NB4 (cell line): Measurements from ENCODE around the gene ATIC.

Source experiments
- POLR2A ChIP-seq: IDR thresholded peaks from 2 replicates; pipeline ENCODE4 v1.6.1; 2011; ENCODE audit warnings: mild to moderate bottlenecking; ENCODE audit not compliant: insufficient read length; ENCODE audit errors: extremely low read depth
- TF ChIP-seq, protein P1 (sequence below): IDR thresholded peaks from one replicate; pipeline ENCODE4 v1.5.1; 2012; ENCODE audit warnings: low read depth, low read length

DNA sequence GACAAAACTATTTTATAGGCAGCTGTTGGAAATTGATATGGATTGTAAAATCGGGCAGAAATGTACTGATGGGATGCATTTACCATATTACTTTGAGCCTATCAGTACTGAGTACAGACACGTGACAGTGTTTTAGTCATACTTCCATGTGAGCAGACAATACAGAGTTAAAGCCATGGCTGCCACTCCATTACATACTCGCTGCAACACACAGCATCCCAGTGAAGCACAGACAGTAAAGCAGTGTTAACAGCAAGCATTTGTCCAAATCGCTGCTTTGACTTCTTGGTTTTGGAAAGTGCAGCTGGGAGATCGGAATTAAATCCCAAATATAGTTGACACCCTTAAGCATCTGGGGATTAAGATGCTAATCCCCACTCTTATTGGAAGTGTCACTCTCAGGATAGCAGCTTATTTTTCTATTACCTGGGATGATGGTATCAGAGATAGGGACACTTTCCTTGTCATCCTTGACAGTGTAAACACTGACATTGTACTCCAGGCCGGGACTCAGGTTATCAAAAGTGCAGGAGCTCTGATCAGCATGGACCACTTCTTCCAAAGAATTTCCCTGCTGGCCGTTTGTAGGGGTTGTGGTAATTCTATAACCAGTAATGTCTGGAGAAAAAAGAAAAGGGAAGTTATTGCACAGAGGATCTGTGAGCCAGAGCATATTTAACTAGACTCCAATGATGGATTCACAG, 82.4 kb downstream of the ATIC start:
- TF ChIP-seq, protein P1, sequence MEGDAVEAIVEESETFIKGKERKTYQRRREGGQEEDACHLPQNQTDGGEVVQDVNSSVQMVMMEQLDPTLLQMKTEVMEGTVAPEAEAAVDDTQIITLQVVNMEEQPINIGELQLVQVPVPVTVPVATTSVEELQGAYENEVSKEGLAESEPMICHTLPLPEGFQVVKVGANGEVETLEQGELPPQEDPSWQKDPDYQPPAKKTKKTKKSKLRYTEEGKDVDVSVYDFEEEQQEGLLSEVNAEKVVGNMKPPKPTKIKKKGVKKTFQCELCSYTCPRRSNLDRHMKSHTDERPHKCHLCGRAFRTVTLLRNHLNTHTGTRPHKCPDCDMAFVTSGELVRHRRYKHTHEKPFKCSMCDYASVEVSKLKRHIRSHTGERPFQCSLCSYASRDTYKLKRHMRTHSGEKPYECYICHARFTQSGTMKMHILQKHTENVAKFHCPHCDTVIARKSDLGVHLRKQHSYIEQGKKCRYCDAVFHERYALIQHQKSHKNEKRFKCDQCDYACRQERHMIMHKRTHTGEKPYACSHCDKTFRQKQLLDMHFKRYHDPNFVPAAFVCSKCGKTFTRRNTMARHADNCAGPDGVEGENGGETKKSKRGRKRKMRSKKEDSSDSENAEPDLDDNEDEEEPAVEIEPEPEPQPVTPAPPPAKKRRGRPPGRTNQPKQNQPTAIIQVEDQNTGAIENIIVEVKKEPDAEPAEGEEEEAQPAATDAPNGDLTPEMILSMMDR = no peak
- no peak for TF ChIP-seq POLR2A
